GM20431 (cell line): ENCODE data around the gene HPSE2.

Source experiments
- in situ Hi-C: fragments of 300-500 bp; cut with MseI, MboI; formaldehyde crosslinking; loops from one replicate; pipeline ENCODE4 v1.15.0; 2020; ENCODE audit warnings: low sequenced_read_pairs; ENCODE audit not compliant: unreplicated experiment

Gene HPSE2

DNA sequence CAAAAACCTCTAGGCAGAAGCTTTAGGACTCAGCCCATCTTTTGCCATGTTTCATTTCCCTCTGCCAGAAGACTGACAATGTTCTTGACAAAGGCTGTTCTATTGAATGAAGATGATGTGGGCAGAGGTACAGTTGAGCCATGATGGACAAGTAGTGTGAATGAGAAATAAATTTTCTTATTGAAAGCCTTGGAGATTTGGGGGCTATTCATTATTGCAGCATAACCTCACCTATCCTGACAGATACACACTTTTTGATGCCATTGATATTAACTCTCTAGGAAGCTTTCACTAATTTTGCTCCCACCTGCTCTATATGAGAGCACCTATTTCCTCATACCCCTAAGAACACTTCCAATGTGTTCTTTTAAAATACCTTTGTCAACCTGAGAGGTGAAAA, 752.0 kb downstream of the HPSE2 start:
- in situ Hi-C loops = no loop called here

DNA sequence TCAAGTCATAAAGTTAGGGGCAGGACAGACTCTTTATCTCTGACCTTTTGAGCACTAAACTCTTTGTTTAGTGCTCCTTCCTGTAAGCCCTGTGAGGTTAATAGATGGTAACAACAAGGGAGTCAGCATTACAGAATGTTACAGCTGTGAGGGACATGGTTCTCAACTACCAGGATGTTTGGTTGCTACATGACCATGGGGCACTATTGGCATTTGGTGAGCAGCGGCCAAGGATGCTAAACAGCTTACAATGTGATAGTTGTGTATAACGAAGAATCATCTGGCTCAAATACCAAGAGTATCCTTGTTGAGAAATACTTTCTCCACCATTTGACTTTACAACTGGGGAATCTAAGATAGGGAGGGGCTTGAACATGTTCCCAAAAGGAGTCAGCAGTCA, 753.6 kb downstream of the HPSE2 start:
- in situ Hi-C loops = no loop called here

DNA sequence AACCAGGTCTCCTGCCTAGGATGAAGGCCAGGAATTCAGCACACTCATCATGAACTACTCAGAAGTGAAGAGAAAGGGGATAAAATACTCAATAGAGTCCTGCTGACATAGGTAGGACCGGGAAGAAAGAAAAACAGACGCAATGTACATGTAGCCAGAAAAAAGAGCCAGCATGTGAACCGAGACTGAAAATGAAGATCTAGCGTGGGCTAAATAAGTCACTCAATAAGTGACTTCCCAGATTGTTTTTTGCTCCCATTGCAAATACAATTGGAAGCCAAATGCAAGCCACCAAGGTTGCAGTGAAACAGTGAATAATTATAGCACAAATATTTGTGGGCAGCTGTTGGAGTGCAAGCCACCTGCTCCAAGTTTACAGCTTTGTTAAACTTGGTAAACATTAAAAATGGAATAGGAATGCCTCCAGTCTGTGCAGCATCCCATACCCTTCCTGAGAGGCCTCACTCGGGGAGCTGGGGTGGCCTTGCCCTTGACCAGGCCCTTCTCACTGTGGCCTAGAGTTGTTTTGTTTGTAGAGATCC, 754.2 kb downstream of the HPSE2 start:
- in situ Hi-C loops = no loop called here

DNA sequence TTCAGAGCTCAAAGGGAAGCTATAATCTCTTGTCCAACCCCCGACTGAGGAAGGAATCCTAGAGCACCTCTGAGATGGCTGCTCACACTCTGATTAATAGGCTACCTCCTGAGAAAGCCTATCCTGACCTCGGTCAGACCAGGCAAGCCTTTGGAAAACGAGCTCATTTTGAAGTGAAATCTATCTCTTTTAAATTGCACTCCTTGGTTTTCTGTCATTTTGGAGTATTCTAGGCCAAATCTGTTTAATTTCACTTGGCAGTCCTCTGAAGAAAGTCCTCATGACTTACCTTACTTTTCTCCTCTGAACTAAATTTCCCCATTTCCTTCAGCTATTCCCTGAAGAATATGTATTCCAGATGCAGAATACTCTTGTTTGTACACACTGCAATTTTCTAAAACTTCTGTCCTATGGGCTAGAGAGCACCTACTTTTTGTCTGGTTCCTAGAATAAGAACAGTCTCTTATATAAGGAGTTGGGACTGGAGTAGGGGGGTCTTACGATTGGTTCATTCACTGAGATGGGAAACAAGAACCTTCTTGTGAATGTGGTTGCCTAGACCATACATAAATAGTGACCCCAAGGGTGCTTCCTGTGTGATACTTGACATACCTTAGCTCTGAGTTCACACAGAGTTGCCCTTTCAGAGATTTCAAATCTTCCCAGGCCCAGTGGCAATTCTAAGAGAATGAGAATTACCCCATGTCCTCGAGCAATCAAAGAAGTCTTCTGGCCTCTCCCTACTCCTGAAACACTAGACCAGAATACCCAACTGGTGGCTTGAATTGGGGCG, 757.0 kb downstream of the HPSE2 start:
- in situ Hi-C loops = no loop called here

DNA sequence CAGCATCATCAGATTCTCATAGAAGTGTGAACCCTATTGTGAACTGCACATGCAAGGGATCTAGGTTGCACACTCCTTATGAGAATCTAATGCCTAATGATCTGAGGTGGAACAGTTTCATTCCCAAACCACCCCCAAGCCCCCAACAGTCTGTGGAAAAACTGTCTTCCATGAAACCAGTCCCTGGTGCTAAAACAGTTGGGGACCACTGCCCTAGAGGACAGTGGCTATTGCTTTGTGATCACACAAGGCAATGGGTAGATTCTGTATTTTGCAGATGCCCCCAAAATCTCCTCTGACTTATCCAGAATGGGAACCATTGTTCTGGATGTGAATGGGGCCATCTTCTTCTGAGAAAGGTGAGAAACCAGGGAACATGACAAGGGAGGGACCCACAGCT, 757.8 kb downstream of the HPSE2 start:
- in situ Hi-C loops = no loop called here

DNA sequence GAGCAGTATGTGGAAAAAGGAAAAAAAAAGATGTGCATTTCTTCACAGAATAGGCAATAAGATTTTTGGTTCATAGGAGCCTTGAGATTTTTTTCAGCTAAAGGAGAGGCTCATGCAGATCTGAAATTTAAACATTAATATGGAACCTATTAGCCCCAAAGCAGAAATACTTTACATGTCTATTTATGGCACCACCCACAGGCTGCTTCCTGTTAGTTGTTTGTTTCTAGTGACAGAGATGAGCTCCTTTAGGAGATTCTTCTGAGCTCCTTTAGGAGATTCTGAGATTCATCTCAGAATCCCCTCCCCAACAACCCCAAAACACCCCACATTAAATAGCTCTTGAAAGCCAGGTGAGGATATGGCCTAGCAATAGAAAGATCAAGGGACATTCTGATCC, 761.0 kb downstream of the HPSE2 start:
- in situ Hi-C loops = loop anchor here (25.0 kb wide), 1 partner anchor 763 kb away; the partner anchor contains the start of gene HPSE2

DNA sequence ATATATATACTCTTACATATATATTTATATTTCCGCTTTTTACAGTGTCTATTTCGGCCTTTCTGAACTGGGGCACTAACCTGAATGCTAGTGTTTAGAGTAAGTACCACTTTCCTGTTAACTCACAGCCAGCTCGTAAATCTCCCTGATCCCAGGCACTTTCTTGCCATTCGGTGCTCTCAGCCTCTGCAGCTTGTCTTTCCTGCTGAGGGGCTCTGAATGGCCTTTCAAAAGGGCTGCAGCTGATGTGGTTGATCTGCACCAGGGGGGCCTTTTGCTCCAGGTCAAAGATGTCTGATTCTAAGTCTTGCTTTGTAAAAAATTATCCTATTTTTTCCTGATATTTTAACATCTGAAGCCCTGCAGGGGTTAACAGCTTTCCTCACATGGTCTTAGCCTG, 763.5 kb downstream of the HPSE2 start:
- in situ Hi-C loops = loop anchor here (25.0 kb wide), 1 partner anchor 765 kb away; the partner anchor contains the start of gene HPSE2

DNA sequence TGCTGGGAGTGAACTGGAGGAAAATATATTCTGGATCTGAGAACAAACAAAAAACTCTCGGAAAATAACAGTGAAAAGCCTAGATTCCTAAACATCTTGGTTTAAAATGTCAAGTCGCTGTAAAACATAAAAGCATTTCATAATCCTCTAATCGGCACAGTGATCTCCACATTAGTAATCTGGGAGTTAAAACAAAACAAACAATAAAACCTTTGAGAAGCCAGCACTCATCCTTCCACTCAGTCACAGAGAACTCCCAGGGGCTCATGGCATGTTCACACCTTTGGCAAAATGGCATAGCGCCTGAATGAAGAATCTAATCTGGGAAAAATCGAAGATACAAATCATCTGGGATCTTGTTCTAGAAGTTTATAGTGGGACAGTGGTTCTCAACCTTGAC, 764.8 kb downstream of the HPSE2 start:
- in situ Hi-C loops = loop anchor here (25.0 kb wide), 1 partner anchor 766 kb away; the partner anchor contains the start of gene HPSE2

DNA sequence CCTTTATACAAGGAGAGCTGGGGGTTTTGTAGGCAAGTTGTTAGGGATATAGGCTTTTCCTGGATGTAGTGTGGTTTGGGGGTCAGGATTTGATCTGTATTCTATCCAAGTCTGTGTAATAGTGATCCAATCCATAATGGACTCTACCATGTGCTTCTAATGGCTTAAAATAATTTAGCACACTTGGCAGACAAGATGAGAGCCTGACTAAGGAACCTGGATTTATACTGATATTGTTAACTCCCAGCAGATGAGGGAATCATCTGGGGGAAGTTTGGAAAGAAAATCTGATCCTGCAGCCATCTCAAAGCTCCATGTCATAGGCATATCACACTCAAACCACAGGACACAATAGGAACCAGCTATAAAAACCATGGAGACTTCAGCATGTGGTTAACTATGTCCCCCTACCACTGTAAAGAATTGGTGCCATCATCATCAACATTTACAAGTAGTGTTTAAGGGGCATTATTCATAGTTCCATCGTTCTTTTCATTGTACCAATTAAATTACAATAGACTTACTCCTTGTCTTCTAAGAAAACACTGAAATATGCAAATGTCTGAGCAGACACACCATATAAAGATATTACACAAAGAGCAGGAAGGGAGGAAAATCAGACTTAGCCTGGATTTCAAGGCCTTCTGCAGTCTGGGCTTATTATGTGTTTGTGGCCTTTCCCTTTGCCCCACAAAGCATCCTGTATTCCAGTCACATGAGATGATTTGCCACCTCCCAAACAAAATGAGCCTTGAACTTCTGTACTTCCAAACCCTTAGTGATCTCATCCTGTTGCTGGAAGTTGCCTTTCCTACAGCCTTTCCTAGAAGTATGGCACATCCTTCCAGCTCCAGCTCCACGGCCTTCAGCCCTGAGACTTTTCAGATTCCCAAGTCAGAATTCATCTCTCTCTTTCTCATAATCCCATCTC, 766.4 kb downstream of the HPSE2 start:
- in situ Hi-C loops = loop anchor here (10.0 to 25.0 kb wide), 2 partner anchors 196 to 768 kb away; partner anchors contain the start of gene HPSE2

DNA sequence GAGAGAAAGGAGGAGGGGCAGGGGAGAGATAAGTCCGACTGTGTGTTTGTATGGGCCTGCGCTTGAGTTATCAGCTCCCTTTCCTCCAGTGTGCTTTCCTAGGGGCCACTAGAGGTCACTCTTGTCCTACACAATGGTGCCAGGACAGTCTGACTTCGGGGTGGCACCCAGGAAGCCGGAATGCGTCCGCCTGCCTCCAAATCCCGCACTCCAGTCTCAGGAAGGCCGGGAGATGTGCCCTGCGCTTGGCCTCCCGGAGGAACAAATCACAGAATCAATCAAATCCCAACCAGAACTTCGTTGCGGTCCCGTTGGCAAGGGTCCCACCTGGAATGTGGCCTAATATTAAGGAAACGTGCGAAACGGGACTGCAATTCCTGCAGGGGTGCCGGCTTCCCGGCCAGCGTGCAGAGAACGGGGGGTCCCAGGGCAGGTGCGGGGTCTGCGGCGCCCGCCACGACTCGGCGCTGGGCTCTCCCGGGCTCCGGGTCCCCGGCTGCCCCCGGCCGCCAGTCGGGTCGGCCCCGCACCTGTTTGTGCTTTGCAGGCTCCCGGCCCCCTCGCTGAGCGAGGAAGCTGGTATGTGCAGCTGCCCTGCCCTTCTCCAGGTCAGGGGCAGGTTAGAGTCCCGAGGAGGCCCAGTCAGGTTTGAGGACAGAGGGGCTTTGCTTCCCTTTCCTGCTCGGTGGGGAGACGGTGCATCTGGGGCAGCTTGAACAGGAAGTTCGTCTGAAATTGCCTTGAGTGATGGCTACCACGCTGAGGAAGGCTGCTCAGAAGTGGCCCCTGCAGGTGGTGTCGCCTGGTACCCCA, 767.9 kb downstream of the HPSE2 start:
- in situ Hi-C loops = loop anchor here (10.0 to 25.0 kb wide), 2 partner anchors 197 to 770 kb away; partner anchors contain the start of gene HPSE2

DNA sequence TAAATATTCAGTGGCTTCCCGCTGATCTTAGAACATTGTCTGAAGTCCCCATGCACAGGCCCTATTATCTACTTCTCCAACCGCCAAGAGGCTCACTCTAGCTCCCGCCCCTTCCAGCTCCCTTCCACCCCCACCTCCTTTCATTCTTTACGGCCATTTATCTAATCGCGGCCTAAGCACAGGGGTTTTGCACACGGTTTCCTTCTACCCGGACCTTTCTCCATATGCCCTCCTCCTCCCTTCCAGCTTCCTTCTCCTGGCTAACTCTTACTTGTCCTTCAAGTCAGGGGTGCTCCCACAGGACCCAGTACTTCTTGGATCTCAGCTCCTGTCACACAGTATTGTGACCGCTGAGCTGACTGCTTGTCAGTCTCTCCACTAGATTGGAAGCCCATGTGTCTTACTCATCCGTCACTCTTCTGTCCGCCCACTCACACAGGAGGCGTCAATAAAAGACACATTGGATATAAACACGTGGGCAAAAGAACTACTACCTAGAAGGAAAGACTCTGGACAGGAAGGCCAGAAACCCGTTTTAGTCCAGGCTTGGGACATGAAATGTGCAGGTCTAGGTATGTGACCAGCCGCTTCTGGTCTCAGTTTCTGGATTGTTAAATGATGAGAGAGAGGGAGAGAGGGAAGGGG, 768.7 kb downstream of the HPSE2 start:
- in situ Hi-C loops = loop anchor here (10.0 to 25.0 kb wide), 2 partner anchors 198 to 770 kb away; partner anchors contain the start of gene HPSE2

DNA sequence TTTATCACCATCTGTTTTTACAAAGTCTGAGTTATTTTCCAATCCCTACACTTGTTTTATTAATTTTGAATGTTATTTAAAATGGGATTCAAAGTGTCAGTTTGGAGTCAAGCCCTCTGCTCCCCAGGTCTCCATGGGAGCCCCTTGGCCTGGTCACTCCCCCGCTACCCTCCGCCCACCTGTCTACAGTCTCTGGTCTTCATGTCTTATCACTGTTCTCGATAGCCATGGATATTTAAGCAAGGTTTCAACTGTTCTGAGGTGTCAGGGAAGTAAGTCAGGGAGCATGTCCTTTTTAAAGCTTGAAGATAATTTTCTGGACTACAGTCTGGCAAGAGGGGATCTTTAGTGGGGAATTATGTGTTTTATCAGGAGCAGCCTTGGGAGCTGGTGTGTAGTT, 769.8 kb downstream of the HPSE2 start:
- in situ Hi-C loops = loop anchor here (10.0 to 25.0 kb wide), 2 partner anchors 199 to 771 kb away; partner anchors contain the start of gene HPSE2

DNA sequence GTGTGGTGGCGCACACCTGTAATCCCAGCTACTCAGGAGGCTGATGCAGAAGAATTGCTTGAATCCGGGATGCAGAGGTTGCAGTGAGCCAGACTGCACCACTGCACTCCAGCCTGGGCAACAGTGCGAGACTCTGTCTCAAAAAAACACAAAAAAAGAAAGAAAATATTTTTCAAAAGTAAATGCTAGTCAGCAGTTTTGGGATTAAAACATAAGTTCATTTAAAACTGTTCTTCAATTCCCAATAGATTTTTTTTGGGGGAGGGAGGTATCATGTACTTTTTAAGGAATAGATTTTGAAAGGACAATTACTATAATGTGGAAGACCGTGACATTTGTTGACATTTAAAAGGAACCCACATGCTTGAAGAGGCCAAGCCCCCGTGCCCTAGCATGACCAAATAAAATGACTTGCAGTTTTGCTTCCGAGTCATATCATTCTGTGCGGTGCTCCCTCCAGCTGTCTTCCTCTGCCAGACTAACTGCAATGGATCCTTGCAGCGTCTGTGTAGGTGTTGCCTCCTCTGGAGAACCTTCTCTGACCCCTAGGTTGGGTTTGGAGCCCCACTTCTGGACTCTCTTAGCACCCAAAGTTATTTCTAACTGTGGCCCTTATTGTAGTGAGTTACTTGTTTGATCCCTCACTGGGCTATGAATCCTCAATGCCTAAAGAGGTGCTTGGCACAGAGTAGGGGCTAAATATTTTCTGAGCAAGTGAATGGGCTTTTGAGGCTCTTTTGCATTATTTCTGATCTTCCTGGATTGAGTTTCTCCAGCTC, 771.5 kb downstream of the HPSE2 start:
- in situ Hi-C loops = loop anchor here (10.0 to 25.0 kb wide), 2 partner anchors 201 to 773 kb away; partner anchors contain the start of gene HPSE2

DNA sequence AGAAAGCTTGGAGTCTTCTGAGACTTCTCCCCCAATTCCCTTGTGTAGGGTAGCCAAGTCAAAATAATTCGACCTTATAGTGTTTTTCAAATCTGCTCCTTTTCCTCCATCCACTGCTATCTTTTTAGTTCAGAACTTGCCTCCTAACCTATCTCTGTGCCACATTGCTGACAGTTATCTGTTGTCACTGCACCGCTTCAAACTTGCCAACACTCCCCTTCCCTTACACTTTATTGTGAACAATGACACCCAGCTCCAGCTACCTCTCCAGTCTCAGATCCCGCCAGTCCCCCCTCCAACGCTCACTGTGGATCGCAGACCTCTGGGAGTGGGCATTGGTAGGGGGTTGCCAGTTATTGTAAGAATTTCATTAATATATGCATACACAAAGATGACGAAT, 772.6 kb downstream of the HPSE2 start:
- in situ Hi-C loops = loop anchor here (10.0 to 25.0 kb wide), 2 partner anchors 202 to 774 kb away; partner anchors contain the start of gene HPSE2

DNA sequence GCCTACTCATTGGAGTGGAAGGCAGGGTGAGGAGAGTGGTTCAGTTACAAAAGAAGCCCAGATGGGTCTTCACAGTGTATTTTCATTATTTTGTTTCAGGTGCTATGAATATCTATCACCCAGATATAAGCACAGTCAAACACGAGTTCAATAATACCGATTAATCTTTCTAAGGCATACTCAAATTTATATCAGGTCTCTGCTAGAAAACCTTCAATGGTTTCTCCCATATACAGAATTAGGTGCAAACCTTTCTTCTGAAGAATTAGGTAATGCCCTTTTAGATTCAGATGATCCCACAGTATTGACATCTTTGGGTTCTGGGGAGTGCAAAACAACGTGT, 774.2 kb downstream of the HPSE2 start:
- in situ Hi-C loops = loop anchor here (10.0 to 25.0 kb wide), 2 partner anchors 203 to 776 kb away; partner anchors contain the start of gene HPSE2

DNA sequence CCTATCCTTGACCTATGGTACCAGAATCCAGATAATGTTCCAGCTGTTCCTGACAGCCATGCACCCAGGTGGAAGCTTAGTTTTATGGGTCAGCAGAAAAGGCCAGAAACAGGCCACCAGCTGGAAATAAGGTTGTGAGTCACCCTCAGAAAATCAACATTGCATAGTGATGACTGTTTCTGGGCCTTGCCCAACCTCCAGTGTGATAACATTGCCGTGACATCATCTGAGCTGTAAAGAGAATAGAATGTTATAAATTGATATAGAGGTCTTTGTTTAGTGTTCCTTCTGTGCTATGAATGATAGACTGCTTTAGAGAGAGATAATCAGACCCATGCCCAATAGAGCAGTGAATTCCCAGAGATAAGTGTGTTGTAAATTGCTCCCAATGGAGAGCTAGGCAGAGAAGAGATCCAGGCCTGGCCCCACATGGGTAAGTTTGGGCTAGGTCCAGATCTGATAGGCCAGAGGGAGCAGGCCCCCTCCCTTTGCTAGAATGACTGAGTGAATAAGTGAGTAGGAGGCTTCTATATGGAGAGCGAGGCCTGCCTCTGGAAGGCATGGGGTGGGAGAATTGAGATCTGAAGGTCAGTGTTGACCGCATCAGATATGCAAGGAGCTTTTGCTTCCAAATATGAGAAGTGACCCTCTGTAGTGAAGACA, 774.7 kb downstream of the HPSE2 start:
- in situ Hi-C loops = loop anchor here (10.0 to 25.0 kb wide), 2 partner anchors 204 to 776 kb away; partner anchors contain the start of gene HPSE2
